HG02852 (cell line): ENCODE measurements around the gene FGD2.
"Not testable (repeated sequence)": the region's sequence is repeated elsewhere in the genome, so short reads cannot be mapped to it uniquely, and the experiment has no call there.

Experiments
- ATAC-seq: cut with Tn5 transposase; IDR thresholded peaks from one replicate; pipeline ENCODE4 v1.9.1; 2021; ENCODE audit warnings: mild to moderate bottlenecking, moderate library complexity; ENCODE audit not compliant: unreplicated experiment

The FGD2 gene

GRCh38 chr6:37057128-37057471 lies 51.6 kb downstream of the FGD2 start:
- no peak for ATAC-seq

GRCh38 chr6:37057678-37058077 lies 52.2 kb downstream of the FGD2 start:
- ATAC-seq, result no peak

DNA sequence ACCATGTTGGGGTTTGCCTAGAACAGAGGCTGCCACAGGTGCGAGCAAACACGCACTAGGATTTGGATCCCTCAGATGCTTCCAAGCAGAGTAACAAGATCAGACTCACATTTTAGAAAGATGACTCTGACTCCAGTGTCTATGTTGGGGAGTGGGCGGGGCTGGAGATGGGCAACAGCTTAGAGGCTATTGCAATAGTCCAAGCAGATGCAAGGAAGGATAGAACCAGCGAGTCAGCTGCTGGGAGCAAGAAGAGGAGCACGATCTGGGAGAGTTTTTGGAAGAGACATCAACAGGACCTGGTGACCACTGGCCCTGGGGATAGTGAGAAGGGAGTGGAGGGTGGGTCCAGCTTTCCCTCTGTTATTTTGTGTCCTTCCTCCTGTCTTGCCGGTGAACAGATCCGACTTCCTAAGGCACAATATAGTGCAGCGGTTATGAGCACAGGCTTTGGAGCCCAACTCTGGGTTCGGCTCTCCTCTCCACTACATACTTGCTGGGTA lies 52.7 kb downstream of the FGD2 start:
- ATAC-seq, result no peak

DNA sequence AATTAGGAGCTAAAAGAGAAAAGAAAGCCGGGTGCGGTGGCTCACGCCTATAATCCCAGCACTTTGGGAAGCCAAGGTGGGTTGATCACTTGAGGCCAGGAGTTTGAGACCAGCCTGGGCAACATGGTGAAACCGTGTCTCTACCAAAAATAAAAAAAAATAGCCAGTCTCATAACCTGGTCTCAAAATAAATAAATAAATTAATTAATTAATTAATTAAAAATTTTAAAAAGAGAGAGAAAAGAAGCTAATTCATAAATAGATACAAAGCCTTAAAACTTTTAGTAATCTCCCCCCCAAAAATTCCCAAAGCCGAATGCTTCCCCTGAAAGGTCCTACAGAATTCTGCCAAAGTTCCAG lies 53.5 kb downstream of the FGD2 start:
- ATAC-seq, result not testable (repeated sequence)

- ATAC-seq, result no peak
Observed at GRCh38 chr6:37059344-37060194, 54.1 kb downstream of the FGD2 start.

DNA sequence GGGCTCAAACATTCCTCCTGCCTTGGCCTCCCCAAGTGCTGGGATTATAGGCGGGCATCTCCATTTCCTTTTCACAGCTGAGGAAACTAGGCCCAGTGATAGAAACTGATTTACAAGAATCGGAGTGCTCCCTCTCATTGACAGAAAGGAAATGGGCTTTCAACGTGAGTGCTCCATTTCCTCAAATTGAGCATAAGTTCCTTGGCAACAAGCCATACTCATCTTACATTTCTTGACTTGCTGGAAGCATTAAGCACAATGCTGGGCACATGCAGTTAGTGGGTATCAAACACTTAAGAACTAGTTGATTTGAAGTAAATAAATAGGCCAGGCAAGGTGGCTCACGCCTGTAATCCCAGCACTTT lies 54.7 kb downstream of the FGD2 start:
- no peak for ATAC-seq

GRCh38 chr6:37061157-37061804 lies 55.8 kb downstream of the FGD2 start:
- ATAC-seq, result no peak

DNA sequence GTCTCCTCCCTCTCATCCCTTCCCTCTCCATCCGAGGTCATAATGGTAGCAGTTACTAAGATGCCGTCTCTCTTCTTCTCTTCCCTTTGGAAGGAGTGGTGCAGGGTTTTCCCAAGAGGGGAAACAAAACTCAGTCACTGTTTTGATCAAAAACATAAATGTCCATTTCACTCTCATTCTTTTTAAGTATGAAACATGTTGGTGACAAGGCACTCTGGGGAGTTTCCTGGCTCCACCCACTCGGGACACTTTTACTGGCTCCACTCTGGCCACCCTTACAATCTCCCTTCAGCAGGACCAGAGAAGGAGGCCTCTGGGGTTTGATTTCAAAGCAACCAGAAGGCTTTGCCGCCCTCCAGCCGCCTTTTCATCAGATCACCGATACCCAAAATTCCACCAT lies 57.0 kb downstream of the FGD2 start:
- ATAC-seq, result no peak

- ATAC-seq, result no peak
Observed at GRCh38 chr6:37068356-37069270, 63.2 kb downstream of the FGD2 start.

DNA sequence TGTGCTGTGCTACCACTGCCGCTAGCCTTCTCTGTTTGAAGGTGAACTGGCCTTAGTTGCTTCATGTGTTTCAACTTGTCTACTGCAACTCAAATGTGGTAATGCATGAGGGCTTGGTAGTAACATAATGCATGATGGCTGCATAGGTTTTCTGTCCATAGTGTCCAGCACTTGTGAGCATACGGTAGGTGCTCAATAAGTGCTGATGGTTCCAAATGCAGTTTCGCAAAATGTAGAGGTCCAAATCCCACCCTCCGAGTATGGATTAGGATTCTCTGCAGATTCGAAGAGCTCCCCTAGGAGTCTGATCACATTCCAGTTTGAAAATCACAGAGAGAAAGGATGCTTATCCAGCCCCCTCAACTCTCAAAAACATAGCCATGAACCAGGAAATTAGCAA lies 64.2 kb downstream of the FGD2 start:
- ATAC-seq, result no peak

- ATAC-seq, result no peak
Observed at GRCh38 chr6:37072526-37072925, 67.1 kb downstream of the FGD2 start.

DNA sequence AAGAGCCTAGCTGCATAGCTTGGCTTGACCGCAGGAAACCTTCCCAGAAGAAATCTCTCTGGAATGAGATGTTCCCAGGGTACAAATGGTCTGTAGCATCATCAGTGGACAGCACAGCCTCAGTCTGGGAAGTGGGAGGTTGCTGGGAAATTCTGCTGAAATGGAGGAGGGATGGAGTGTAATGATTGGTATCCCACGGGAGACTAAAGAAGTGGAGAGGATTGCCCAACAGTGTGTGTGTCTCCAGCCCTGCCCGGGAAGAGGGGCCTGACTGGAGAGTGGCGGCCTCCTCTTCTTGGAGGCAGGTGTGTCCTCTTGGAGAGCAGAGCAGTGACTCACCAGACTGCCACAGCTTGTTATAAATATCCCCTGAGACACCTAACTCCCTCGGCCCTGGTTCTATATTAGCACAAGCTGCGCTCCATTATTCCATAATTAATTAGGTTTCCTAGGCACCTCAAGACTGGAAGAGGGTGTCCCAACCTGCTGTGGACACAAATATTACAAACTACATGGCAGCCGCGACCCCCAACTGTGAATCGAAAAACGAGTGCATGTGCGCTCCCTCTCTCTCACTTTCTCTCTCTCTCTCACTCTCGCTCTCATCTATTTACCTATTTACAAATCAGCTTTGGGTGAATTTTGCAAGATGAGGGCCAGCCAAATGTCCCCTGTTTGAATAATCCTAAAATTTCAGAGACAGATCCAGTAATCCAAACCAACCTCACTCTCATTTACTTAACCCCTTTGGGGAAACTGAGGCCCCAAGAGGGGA lies 68.8 kb downstream of the FGD2 start:
- ATAC-seq, result no peak

DNA sequence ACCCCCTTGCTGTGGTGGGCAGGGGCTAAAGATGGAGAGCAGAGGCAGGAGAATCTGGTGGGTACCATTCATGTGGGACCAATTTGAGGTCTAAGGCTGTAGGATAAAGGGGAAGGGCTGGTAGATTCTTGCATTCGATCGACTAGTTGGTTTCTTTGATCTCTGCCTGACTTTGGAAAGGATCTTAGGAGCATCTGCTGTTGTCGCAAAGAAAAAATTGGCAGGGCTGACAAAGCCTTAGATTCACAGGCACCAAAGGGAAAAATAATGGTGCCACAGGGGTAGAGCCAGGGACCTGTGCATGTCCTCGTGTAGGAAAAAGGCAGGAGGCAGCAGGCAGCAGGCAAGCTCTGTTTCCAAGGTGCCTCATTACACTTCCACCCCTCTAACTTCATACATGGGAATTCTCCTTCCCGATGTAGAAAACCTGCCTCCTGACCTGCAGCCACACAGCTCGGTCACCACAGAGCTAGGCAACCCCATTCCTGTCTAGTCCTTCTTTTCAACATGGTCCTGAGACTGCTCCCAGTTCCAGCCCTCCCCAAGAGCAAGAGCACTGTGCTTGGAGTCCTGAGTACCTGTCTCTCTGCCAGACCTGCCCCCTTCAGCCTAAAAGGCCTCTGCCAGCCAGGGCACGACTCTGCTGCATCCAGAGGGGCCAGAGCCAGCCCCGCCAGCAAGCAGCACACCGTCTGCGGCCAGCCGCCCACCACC lies 71.9 kb downstream of the FGD2 start:
- ATAC-seq, result no peak

- ATAC-seq, result no peak
Observed at GRCh38 chr6:37077905-37078296, 72.4 kb downstream of the FGD2 start.
